ENCODE data around the gene ADCY9. TPM values are rescaled to one million over a fixed set of nuclear protein-coding genes. Genes with fewer than 3 reads are reported as not detected.

The ADCY9 gene
- total RNA-seq, 2 donors from 2014 or later, result 1.2 to 3.3 TPM

DNA sequence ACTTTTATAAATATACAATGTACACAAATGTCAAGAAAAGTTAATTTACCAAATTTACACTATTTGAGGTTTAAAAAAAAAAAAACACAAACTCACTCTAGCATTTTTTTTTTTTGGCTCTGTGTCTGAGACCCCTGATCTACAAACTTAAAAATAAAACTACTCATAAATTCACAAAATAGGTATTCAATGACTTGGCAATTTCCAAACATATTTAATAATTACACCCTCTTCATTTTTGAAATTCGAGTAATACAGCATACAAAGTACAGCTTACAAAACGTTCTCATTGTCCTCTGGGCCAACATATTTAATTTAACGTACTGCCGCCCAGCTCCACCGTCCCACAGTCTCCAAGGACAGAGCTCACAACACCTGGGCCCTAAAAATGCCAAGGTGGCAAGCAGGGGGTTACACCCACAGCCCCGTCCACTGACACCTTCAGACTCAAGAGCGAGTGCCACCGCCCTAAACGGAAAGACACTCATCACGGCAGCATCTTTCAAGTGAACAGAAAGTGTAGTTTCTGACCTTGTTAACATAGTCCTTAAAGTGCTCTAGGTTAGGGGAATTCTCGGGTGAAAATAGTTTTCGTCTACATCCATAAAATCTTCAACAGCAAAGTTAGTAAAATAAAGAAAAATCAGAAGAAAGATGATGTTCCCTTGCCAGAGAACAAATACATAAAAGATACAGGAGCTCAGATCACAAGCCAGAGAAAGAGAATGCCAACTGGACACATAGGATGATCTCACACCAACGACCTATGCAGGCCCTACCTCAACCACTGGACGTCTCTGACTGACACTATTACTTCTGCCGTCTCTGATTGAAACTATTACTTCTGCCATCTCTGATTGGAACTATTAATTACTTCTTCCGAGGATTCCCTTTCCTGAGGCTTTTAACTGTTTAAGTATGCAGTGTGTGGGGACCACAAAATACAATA, 4.2 kb downstream of the ADCY9 start:
- Histone ChIP-seq H3K36me3 (ENCODE audit: control insufficient read depth, insufficient read depth, low read length) (no peaks in the 10 kb centered on the region), H3K4me3 (ENCODE audit: low read length) (no peak overlapping the region), H3K27ac (ENCODE audit: low read depth, low read length) (no peak overlapping the region), H3K9ac (ENCODE audit: extremely low read depth, low read length, poor library complexity, severe bottlenecking) (no peak overlapping the region), H3K4me1 (ENCODE audit: control insufficient read depth, insufficient read depth, low read length) (no peaks in the 10 kb centered on the region), H3K9me3 (ENCODE audit: control insufficient read depth, low read length) (no peaks in the 10 kb centered on the region), H3K27me3 (ENCODE audit: control insufficient read depth, insufficient read depth, low read length, poor library complexity, severe bottlenecking) (peaks cover 37% of the 10 kb centered on the region)
- no peak for DNase-seq
- no peaks in the 10 kb centered on the region for H3K9me3 Mint-ChIP-seq
- 86 to 95% methylated on average over 12 to 16 of the region's 16 CpGs for WGBS, 2 experiments (ENCODE audit: insufficient coverage in 1 of 2, insufficient read length in 1 of 2)
- no peak overlapping the region for H3K27ac Mint-ChIP-seq
- H3K27me3 Mint-ChIP-seq (ENCODE audit: insufficient read depth), result peaks cover 42% of the 10 kb centered on the region
- peaks cover 9% of the 10 kb centered on the region for H3K4me1 Mint-ChIP-seq
- TF ChIP-seq, protein P1, sequence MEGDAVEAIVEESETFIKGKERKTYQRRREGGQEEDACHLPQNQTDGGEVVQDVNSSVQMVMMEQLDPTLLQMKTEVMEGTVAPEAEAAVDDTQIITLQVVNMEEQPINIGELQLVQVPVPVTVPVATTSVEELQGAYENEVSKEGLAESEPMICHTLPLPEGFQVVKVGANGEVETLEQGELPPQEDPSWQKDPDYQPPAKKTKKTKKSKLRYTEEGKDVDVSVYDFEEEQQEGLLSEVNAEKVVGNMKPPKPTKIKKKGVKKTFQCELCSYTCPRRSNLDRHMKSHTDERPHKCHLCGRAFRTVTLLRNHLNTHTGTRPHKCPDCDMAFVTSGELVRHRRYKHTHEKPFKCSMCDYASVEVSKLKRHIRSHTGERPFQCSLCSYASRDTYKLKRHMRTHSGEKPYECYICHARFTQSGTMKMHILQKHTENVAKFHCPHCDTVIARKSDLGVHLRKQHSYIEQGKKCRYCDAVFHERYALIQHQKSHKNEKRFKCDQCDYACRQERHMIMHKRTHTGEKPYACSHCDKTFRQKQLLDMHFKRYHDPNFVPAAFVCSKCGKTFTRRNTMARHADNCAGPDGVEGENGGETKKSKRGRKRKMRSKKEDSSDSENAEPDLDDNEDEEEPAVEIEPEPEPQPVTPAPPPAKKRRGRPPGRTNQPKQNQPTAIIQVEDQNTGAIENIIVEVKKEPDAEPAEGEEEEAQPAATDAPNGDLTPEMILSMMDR (conservative IDR thresholded peaks at IDR 0.05), result no peak
- no peak overlapping the region for H3K4me3 Mint-ChIP-seq
- no peaks in the 10 kb centered on the region for H3K36me3 Mint-ChIP-seq (ENCODE audit: low read depth)

- no peaks in the 10 kb centered on the region for H3K9me3 ChIP-seq (ENCODE audit: control insufficient read depth, low read length)
- H3K4me1 ChIP-seq (ENCODE audit: control insufficient read depth, insufficient read depth, low read length), result no peaks in the 10 kb centered on the region
- no peak for DNase-seq
- H3K27ac ChIP-seq (ENCODE audit: low read depth, low read length), result no peak overlapping the region
- H3K36me3 ChIP-seq (ENCODE audit: control insufficient read depth, insufficient read depth, low read length), result no peaks in the 10 kb centered on the region
- Mint-ChIP-seq H3K9me3 (peaks cover 2% of the 10 kb centered on the region), H3K4me3 (no peak overlapping the region), H3K4me1 (peaks cover 7% of the 10 kb centered on the region), H3K27ac (no peak overlapping the region), H3K36me3 (ENCODE audit: low read depth) (no peaks in the 10 kb centered on the region), H3K27me3 (ENCODE audit: insufficient read depth) (peaks cover 38% of the 10 kb centered on the region)
- TF ChIP-seq, protein P1 (conservative IDR thresholded peaks at IDR 0.05), result no peak
- no peak overlapping the region for H3K4me3 ChIP-seq (ENCODE audit: low read length)
- H3K27me3 ChIP-seq (ENCODE audit: control insufficient read depth, insufficient read depth, low read length, poor library complexity, severe bottlenecking), result peaks cover 34% of the 10 kb centered on the region
- 93 to 95% methylated on average over 12 to 14 of the region's 14 CpGs for WGBS, 2 experiments (ENCODE audit: insufficient coverage in 1 of 2, insufficient read length in 1 of 2)
- H3K9ac ChIP-seq (ENCODE audit: extremely low read depth, low read length, poor library complexity, severe bottlenecking), result no peak overlapping the region
Observed at GRCh38 chr16:4110680-4111079, 5.6 kb downstream of the ADCY9 start.

- Mint-ChIP-seq H3K27me3 (ENCODE audit: insufficient read depth) (peaks cover 33% of the 10 kb centered on the region), H3K27ac (no peak overlapping the region), H3K4me1 (peaks cover 7% of the 10 kb centered on the region), H3K9me3 (peaks cover 2% of the 10 kb centered on the region), H3K36me3 (ENCODE audit: low read depth) (no peaks in the 10 kb centered on the region), H3K4me3 (no peak overlapping the region)
- H3K36me3 ChIP-seq (ENCODE audit: control insufficient read depth, insufficient read depth, low read length), result no peaks in the 10 kb centered on the region
- no peaks in the 10 kb centered on the region for H3K4me1 ChIP-seq (ENCODE audit: control insufficient read depth, insufficient read depth, low read length)
- no peak overlapping the region for H3K27ac ChIP-seq (ENCODE audit: low read depth, low read length)
- no peak for DNase-seq
- H3K27me3 ChIP-seq (ENCODE audit: control insufficient read depth, insufficient read depth, low read length, poor library complexity, severe bottlenecking), result peaks cover 28% of the 10 kb centered on the region
- H3K9me3 ChIP-seq (ENCODE audit: control insufficient read depth, low read length), result no peaks in the 10 kb centered on the region
- H3K4me3 ChIP-seq (ENCODE audit: low read length), result no peak overlapping the region
- H3K9ac ChIP-seq (ENCODE audit: extremely low read depth, low read length, poor library complexity, severe bottlenecking), result no peak overlapping the region
- 87 to 90% methylated on average over 11 to 13 of the region's 13 CpGs for WGBS, 2 experiments (ENCODE audit: insufficient coverage in 1 of 2, insufficient read length in 1 of 2)
- TF ChIP-seq, protein P1 (conservative IDR thresholded peaks at IDR 0.05), result no peak
Observed at GRCh38 chr16:4110065-4110464, 6.2 kb downstream of the ADCY9 start.

All from endodermal cell (in vitro differentiated cells).